ENCODE measurements around the gene KIFC1.

- TF ChIP-seq CTCF (IDR thresholded peaks at IDR 0.05; ENCODE audit: low read length) (no peak), EZH2phosphoT487 (IDR thresholded peaks at IDR 0.05; ENCODE audit: low read length) (no peak)
These were observed 50.7 kb downstream of the KIFC1 start for GRCh38 chr6:33442283-33442682.

Data from MM.1S (cell line).